Measurements from ENCODE around the gene ARHGAP18.
"Not testable (repeated sequence)": the region's sequence is repeated elsewhere in the genome, so short reads cannot be mapped to it uniquely, and the experiment has no call there.

GRCh38 chr6:129570929-129571328 is 139.0 kb downstream of the ARHGAP18 start:
- TF ChIP-seq CTCF (IDR thresholded peaks at IDR 0.05; ENCODE audit: insufficient read depth, low read depth, low read length); EZH2 (IDR thresholded peaks at IDR 0.05; ENCODE audit: insufficient read depth, low read length): not testable (repeated sequence)
